DMS79 treated with DMSO at 0.1 percent for 48 hours (cell line): ENCODE measurements around the gene LPAR1.

ENCODE experiments used
- DNase-seq: peaks from one replicate; lab custom pipeline; 2025; lab: John Stamatoyannopoulos, UW

Gene LPAR1

DNA sequence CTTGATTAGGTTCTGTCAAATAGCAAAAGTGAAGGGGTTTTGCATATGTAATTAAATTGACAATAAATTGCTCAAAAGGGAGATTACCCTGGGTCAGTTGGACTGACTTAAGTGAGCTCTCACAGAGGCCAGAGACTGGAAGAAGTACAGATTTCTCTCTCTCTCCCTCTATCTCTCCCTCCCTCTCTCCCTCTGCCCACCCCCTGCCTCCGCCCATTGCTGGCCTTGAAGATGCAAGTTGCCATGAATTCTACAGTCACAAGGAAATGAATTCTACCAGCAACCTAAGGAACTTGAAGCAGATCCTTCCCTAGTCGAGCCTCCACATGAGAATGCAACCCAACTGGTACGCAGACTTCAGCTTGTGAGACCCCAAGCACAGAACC, 119.2 kb downstream of the LPAR1 start:
- no peak for DNase-seq

DNA sequence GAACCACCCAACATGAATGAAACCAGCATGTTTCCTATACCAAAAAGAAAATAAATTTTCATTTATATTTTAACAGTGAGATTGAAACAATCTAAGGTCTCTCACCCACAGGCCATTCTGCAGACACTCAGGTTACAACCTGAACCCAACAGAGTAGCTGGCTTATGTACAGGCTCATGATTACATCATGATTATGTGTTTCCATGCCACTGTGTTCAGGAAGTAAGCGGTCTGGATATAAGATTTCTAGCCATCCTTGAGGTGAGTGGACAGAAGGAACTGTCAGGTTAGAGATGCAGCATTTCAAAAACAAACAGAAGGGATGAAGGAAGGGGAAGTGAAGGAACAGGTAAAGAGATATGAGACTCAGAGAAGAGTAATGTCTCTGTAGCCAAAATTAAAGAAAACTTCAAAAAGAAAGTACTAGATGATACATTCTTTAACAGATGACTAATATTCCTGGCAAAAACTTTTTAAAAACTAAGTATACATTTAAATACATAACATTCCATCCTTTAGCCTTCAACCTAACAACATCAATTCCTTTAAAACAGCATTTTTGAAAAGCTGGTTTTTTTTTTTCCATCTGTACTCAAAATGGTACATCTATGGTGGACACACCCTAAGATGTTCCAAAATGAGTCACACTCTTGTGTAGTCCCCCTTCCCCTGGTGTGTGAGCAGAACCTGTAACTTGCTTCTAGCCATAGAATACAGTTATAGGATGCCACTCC, 119.8 kb downstream of the LPAR1 start:
- DNase-seq: no peak

DNA sequence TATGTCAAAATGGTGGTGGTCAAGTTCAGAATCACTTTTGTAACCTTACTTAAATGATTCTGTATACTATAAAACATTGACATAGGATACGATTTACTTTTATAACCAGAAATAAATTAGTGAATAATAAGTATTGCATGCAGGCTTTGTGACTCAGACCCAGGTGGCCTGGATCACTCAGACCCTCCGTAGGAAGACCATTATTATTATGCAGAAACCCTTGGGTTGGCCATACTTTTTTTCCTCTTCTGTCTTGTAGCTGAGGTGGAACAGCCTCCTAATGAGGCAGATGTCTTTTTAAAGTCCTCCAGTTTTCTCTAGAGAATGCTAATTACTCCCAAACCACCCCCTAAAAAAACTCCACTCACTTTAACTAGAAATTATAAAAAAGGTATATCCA, 121.9 kb downstream of the LPAR1 start:
- no peak for DNase-seq

DNA sequence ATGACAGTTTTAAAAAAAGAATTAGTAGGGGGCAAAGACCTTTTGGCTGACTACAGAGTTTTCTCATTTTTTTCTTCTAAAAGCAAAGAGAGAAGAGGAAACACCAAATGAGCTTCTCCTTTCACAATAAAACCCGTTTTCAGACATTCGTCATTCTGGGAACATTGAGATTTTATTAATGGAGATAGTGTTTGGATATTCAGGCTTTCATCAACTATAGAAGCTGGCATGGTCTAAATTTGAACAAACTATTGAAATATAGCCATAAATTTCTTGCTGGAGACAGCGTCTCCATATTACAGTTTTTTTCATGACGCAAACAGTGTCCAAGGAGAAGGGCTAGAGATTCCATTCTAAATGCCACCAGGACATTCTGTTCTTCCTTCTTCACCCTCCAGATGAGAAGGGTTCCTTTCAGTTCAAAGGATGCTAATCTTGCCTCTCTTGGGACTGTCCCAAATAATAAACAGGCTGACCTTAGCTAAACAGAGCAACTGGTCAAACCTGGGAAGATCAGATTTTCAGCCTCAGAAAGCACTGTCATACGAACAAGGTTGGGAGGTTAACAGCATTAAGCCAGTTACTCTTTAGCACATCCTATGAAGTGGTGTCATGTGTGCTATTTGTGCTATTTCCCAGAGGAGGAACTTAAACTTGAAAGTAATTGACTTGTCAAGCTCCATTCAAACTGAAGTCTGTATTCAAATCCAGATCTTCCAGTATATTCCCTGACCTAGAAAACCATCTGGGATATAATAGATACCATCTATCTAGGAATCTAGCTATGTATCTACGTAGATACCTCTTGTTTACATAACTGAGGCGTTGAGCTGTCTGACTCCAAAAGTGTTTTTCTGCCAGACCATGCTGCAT, 125.6 kb downstream of the LPAR1 start:
- DNase-seq: no peak

DNA sequence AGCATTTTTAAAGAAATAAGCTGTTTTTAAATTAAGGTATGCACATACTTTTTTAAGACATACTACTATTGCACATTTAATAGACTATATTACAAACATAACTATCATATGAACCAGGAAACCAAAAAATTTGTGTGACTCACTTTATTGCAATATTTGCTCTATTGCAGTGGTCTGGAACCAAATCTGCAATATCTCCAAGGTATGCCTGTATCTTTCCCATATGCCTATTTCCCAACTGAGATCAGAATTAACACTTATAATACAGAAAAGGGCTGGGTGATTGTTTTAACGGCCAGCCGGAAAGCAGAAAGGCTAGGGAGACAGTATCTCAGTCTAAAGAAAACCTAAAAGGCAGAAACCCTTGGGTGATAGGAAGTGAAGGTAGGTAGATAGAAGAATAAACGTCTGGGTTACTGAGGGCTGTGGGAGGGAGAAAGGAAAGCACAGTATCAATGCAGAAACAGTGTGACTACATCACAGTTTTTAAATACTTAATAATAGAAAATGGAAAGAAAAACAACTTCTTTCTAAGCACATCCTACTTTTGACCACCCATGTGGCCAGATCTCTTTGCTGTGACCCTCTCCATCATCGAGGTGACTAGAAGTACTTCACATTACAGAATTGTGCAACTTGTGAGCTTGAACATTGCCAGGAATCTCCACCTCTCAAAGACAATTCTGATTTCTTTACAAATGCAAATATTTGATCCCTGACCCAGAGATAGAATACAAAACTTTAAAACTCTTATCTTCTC, 126.4 kb downstream of the LPAR1 start:
- DNase-seq: no peak

DNA sequence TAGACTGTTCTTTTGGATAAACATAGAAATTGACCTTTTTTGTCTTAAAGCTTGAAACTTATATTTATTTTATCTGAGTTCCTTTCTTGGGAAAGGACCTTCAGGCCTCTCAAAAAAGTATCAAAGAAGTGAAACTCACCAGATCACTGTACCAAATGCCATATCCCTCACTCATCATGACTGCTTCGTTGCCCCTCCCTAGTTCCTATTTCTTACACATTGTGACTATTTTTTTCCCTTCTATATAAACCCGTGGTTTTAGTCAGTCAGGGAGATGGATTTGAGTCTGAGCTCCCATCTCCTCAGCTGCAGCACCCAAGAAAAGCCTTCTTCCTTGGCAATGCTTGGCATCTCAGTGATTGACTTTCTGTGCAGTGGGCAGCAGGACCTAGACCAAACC, 129.4 kb downstream of the LPAR1 start:
- DNase-seq: no peak

DNA sequence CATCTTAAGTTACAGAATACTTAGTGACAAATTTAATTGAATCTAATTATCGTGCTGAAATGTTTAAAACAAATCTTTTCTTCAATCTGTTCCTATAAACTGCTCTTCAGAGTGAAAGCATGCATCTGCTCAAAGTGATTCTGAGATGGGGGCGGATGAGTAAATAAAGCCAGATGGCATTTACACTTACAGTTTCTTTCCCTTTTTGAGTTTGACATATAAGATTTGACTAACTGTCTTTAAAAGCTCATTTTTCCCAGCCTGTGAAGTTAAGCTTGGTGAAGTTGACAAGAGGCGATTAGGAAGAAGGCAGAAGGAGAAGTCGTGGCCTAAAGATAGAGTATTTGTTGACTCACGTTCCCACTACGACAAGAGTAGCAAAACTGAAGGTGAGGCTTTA, 137.4 kb downstream of the LPAR1 start:
- peak; percentile 43 for DNase-seq

DNA sequence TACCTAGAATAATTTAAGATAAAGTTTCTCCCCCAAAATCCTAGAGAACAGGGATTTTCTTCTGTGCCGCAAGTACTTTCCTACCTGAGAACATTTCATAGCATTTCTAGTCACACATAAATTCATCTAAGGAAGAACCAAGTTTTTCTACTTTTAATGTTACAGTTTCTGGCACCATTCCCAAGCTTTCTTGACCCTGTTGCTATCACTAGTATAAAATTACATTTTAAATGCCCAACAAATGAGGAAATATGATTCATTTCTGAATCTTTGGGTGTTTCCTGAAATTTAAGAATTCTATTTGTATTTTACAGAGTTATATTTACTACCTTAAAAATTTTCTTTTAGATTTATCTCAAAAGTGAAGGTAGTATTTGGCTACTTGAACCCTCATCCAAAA, 137.8 kb downstream of the LPAR1 start:
- DNase-seq: no peak

DNA sequence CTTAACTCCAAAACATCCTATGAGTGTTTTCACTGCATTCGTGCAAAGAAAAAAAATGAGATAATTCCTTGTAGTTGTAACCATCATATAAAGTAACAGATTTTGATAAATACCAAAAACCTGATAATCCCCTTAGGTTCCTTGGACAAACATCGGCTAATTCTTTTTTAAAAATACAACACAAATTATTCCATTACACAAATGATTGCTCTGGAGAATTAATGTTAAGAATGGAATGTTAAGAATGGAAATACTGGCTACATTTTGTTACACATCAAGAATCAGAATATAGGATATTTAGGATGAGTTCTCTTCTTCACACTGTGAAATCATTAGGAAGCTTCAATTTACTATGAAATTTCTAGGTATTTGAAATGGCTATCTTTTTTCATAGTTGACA, 139.4 kb downstream of the LPAR1 start:
- DNase-seq: no peak

DNA sequence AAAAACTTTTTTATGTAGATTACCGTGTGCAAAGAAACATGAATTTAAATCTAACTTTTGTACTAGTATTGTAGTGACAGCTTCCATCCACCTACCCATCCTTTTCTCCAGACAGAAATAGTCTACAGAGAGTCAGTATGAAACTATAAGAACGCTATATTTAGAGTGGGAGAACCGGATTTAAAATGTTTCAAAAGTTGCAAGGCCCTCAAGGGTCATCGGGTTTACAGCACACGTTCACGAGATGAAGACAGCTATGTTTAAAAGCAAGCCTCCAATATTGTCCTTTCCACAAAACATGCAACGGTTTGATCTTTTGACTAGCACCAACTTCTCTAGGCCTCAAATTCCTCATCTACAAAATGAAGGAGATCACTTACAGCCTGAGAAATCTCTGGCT, 139.9 kb downstream of the LPAR1 start:
- DNase-seq: no peak

DNA sequence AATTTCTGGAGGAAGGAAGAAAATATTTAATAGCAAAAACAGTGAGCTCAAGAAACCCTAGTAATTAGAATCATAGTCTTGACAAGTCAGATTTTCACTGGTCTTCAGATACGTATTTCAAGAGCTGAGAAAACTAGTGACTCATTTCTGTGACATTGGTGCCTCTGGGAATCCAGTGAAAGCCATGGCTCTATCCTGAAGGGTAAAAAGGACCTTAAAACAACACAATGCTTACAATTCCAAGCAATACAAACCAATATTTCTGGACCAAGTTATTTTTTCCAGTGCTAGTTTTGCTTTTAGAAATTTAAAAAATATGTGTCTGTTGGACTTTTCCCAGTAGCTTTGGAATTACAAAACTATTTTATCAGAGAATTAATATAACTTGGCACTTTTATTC, 140.3 kb downstream of the LPAR1 start:
- no peak for DNase-seq

DNA sequence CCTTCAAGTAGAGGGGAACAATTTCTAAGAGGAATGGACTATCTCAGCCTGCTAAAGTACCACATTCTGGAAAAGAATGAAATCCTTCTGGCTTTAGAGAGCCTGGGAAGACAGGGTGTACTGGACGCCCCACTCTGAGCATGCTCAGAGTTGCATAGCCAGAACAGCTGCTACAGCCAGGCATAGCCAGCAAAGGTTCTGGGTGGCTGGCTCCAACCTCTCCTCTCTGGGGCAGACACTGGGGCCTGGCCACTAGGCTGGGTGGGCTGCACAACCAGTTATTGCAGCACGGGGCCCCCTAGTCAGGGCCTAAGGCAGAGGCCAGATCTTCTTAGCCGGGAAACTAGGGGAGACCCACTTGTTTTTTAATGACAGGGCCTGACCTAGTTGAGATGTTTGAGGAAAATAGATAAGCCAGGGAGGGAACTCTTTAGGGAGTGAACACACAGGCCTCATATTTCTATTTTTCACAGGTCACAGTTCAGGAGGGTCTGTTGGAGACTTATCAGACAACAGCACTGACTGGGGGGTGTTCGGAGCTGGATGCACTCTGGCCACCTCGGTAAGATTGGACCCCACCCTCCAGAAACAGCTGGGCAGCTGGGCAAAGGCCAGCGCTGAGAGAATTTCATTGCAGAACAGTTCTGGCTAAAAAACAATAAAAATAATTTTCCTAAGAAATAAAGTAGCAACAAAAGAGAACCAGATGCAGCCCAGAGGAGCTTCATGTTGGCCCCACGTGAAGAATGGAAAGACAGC, 142.9 kb downstream of the LPAR1 start:
- no peak for DNase-seq

DNA sequence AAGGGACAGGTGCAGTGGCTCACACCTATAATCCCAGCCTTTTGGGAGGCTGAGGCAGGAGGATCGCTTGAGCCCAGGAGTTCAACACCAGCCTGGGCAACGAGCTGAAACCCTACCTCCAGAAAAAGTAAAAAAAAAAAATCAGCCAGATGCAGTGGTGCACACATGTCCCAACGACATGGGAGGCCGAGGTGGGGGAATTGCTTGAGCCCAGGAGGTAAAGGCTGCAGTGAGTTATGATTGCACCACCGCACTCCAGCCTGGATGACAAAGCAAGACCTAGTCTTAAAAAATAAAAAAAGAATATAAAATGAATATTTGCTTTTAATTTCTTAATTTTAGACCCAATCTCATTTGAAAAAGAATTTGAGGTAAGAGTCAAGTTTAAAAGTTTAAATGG, 143.5 kb downstream of the LPAR1 start:
- no peak for DNase-seq

DNA sequence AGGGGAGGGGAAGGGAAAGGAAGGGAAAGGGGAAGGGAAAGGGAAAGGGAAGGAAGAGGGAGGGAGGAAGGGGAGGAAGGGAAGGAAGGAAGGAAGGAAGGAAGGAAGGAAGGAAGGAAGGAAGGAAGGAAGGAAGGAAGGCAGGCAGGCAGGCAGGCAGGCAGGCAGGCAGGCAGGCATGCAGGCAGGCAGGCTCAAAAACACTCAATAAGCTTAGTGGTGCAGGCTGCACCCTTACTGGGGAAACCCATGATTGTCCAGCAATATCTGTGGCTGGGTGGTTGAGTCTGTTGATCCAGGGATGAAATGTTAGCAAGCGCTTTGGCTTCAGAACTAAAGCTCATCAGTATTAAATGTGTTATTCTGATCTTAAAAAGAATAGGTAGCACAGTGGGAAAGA, 145.6 kb downstream of the LPAR1 start:
- DNase-seq: no peak

DNA sequence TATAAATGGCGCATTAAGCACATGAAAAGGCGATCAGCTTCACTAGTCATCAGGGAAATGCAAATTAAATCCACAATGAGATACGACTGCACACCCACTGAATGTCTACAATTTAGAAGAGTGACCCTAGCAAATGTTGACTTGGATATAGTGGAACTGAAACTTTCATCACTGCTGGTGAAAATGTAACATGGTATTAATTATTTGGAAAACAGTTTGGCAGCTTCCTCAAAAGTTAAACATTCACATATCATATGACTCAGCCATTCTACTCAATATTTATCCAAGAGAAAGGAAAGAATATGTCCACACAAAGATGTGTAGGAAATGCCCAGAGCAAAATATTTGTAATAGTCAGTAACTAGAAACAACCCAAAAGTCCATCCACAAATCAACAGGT, 146.5 kb downstream of the LPAR1 start:
- no peak for DNase-seq

DNA sequence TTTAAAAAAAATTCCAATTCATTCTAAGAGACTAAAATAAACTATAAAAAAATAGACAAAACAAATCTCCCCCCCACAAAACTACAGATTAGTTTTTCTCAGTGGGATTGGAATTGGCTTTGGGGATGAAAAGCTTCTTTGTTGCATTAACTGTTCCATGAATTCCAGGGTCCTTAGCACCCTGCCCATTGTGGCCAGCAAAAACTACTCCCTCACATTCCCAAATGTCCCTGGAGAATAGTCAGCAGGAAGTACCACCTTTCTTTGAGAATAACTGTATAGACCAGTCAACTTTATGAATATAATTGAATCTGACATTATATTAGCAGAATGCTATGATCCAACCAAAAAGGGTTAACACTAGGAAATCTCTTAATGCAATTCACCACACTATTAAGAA, 147.9 kb downstream of the LPAR1 start:
- no peak for DNase-seq

DNA sequence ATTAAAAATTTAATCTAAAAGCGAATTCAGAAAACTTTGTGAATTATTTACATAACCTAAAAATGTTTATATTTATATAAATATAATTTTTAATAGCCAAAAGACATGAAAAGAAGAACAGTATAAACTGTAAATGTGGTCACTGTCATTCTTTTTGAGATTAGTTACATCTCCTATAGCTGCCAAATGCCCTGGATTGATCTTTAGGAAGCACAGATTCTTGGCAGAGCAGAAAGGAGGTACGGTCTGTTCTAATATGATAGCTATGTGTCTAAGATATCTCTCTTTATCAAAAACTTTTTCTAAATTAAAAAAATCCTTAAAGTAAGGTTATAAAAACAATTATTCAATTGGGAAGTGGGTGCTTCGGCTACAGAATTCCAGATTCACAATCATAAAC, 151.0 kb downstream of the LPAR1 start:
- DNase-seq: no peak

DNA sequence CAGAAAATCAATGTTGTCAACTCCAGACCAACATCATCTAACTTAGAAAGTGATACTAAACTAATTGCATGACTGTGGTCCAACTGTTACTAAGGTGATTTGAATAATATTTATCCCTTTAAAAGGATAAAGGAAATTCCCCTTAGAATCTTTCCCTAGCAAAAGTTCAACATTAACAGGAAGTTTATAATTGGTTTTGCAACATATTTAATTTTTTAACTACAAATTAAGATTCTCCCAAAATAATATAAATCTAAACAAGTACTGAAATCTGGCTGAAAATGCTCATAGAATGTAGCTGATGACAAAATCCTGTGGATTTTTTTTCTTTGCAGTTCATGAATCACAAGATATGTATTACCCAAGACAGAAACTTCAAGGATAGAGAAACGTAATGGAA, 151.4 kb downstream of the LPAR1 start:
- no peak for DNase-seq

DNA sequence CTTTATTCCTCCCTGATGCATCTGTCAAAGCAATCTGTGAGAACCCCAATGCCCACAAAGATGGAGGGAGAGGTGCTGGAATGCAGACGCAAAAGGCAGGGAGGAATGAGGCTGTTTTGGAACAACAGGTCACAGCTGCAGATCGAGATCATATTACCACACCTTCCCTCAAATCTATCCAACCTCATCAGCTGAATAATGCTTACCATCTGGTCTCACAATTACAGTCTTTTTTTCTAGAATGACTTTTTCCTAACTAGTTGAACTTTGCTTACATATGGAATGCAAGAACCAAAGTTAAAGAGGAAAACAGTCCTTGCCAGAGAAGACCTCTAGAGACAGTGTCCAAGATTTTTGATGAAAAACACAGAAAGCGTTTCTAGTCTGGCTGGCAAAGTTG, 158.1 kb downstream of the LPAR1 start:
- no peak for DNase-seq

DNA sequence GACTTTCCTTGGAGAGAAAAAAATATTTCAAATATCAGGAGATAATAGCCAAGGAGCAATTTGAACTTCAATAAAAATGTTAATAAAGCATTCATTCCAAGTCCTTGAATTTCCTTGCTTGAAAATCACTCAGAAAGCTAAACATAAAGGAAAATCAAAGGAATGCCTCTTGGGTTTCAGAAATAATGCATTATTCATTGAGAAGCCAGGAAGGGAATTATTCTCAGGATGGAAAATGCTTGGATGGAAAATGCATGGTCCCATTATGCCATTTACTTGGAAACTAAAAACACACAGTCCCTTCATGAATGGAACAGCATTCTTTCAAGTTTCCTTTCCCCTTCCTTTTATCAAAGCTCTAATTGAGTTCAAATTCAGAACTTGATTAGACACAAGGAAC, 160.9 kb downstream of the LPAR1 start:
- no peak for DNase-seq

DNA sequence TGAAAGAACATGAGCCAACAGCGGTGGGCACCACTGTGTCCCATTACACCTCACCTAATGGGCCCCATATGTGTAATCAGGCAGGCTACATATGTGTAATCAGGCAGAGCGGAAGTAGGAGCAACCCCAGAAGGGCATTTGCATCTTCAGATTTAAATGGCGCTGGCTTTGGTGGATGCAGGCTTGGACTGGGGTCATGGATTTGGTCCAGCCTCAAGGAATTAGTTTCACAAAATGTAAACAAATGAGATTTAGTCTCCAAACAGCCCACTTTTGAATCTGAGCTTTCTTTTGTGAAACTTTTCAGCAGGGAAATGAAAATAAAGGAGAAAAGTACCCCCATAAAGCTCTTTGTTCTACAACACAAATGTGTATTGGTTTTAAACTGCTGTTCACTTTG, 161.3 kb downstream of the LPAR1 start:
- DNase-seq: peak; percentile 23
